ENCODE results near the gene SNTG2.

SNTG2 gene

GRCh38 chr2:1068241-1068640, 117.6 kb downstream of the SNTG2 start:
- Histone ChIP-seq H3K27ac (ENCODE audit: poor library complexity, severe bottlenecking) (no peak overlapping the region), H3K4me1 (ENCODE audit: insufficient read depth, poor library complexity, severe bottlenecking) (no peaks in the 10 kb centered on the region)
- ATAC-seq (ENCODE audit: low read depth) = no peak

DNA sequence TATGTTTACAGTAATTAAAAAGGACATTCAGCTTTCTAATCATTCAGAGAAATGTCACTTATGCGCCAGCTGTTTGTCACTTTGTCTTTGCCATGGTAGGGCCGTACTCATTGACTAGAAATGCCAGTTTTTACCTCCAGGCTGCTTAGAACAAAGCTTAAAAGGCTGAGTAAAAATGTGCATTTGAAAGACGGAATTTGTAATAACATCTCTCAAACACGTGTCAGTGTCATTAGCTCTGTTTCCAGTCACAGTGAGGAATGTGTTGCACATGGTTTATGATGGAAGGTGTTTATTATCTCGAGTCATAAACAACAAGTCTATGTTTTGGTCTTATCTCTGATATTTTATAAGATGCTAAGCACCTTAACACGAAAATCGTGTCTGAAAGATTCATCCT, 118.2 kb downstream of the SNTG2 start:
- Histone ChIP-seq H3K36me3 (ENCODE audit: low read depth) (no peaks in the 10 kb centered on the region), H3K9me3 (ENCODE audit: severe bottlenecking) (no peaks in the 10 kb centered on the region), H3K4me1 (ENCODE audit: insufficient read depth, poor library complexity, severe bottlenecking) (no peaks in the 10 kb centered on the region), H3K27ac (ENCODE audit: poor library complexity, severe bottlenecking) (no peak overlapping the region), H3K27me3 (ENCODE audit: insufficient read depth, poor library complexity, severe bottlenecking) (no peaks in the 10 kb centered on the region), H3K4me3 (ENCODE audit: severe bottlenecking) (no peak overlapping the region)
- no peak for TF ChIP-seq CTCF (IDR thresholded peaks at IDR 0.05; ENCODE audit: poor library complexity, severe bottlenecking)
- no peak for ATAC-seq (ENCODE audit: low read depth)
- DNase-seq (ENCODE audit: low spot score) = no peak

More at GRCh38 chr2:1068241-1068640, 117.6 kb downstream of the SNTG2 start:
- Histone ChIP-seq H3K27me3 (ENCODE audit: insufficient read depth, poor library complexity, severe bottlenecking) (no peaks in the 10 kb centered on the region), H3K4me3 (ENCODE audit: severe bottlenecking) (no peak overlapping the region), H3K36me3 (ENCODE audit: low read depth) (no peaks in the 10 kb centered on the region), H3K9me3 (ENCODE audit: severe bottlenecking) (no peaks in the 10 kb centered on the region)
- TF ChIP-seq CTCF (IDR thresholded peaks at IDR 0.05; ENCODE audit: poor library complexity, severe bottlenecking) = no peak
- DNase-seq (ENCODE audit: low spot score) = no peak

GRCh38 chr2:1069847-1070246, 119.2 kb downstream of the SNTG2 start:
- Histone ChIP-seq H3K36me3 (ENCODE audit: low read depth) (no peaks in the 10 kb centered on the region), H3K27ac (ENCODE audit: poor library complexity, severe bottlenecking) (no peak overlapping the region), H3K9me3 (ENCODE audit: severe bottlenecking) (no peaks in the 10 kb centered on the region), H3K27me3 (ENCODE audit: insufficient read depth, poor library complexity, severe bottlenecking) (no peaks in the 10 kb centered on the region), H3K4me1 (ENCODE audit: insufficient read depth, poor library complexity, severe bottlenecking) (no peaks in the 10 kb centered on the region), H3K4me3 (ENCODE audit: severe bottlenecking) (no peak overlapping the region)
- ATAC-seq (ENCODE audit: low read depth) = no peak
- DNase-seq (ENCODE audit: low spot score) = no peak
- TF ChIP-seq CTCF (IDR thresholded peaks at IDR 0.05; ENCODE audit: poor library complexity, severe bottlenecking) = no peak

- Histone ChIP-seq H3K9me3 (ENCODE audit: severe bottlenecking) (no peaks in the 10 kb centered on the region), H3K4me3 (ENCODE audit: severe bottlenecking) (no peak overlapping the region), H3K27me3 (ENCODE audit: insufficient read depth, poor library complexity, severe bottlenecking) (no peaks in the 10 kb centered on the region), H3K4me1 (ENCODE audit: insufficient read depth, poor library complexity, severe bottlenecking) (no peaks in the 10 kb centered on the region), H3K36me3 (ENCODE audit: low read depth) (no peaks in the 10 kb centered on the region), H3K27ac (ENCODE audit: poor library complexity, severe bottlenecking) (no peak overlapping the region)
- TF ChIP-seq CTCF (IDR thresholded peaks at IDR 0.05; ENCODE audit: poor library complexity, severe bottlenecking) = no peak
- ATAC-seq (ENCODE audit: low read depth) = no peak
- no peak for DNase-seq (ENCODE audit: low spot score)
These were observed 120.0 kb downstream of the SNTG2 start for GRCh38 chr2:1070601-1071000.

- H3K4me3 ChIP-seq (ENCODE audit: severe bottlenecking) = no peak overlapping the region
- H3K4me1 ChIP-seq (ENCODE audit: insufficient read depth, poor library complexity, severe bottlenecking) = no peaks in the 10 kb centered on the region
- no peaks in the 10 kb centered on the region for H3K36me3 ChIP-seq (ENCODE audit: low read depth)
- DNase-seq (ENCODE audit: low spot score) = no peak
- H3K27me3 ChIP-seq (ENCODE audit: insufficient read depth, poor library complexity, severe bottlenecking) = no peaks in the 10 kb centered on the region
- no peak for ATAC-seq (ENCODE audit: low read depth)
- no peak overlapping the region for H3K27ac ChIP-seq (ENCODE audit: poor library complexity, severe bottlenecking)
- TF ChIP-seq CTCF (IDR thresholded peaks at IDR 0.05; ENCODE audit: poor library complexity, severe bottlenecking) = no peak
- H3K9me3 ChIP-seq (ENCODE audit: severe bottlenecking) = no peaks in the 10 kb centered on the region
These were observed 121.0 kb downstream of the SNTG2 start for GRCh38 chr2:1071650-1072049.
